GM12878 (cell line): ENCODE measurements around the gene GRIK3. TPM values are rescaled to one million over a fixed set of nuclear protein-coding genes. Genes with fewer than 3 reads are reported as not detected.

Source experiments
- ATAC-seq: fragments of 200-7000 bp; cut with Tn5 transposase; 3 replicates; pipeline ENCODE4 v1.9.1; 2020; ENCODE audit warnings: mild to moderate bottlenecking, moderate library complexity
- BruUV-seq: library from RNA; stranded (reverse); fragments of 400-500 nt; replicated peaks from 2 replicates; lab custom pipeline; 2021; lab: Mats Ljungman, UMichigan
- CTCF ChIA-PET: fragments of 300-600 bp; sonication (Branson Sonifier 250); formaldehyde crosslinking; extraction: SDS; loops from one replicate; lab custom pipeline; 2021; ENCODE audit warnings: inconsistent platforms; lab: Yijun Ruan, JAX
- POLR2A ChIA-PET: fragments of 350-600 bp; formaldehyde crosslinking; extraction: SDS; loops from one replicate; lab custom pipeline; 2021; ENCODE audit warnings: inconsistent platforms; lab: Charles Lee
- RAD21 ChIA-PET: fragments of 300-600 bp; sonication (Branson Sonifier 250); formaldehyde crosslinking; loops from one replicate; lab custom pipeline; 2023; ENCODE audit warnings: antibody characterized with exemption; ENCODE audit not compliant: unreplicated experiment; lab: Charles Lee
- SMC1A ChIA-PET: fragments of 300-600 bp; sonication (Branson Sonifier 250); formaldehyde crosslinking; loops from one replicate; lab custom pipeline; 2023; ENCODE audit not compliant: unreplicated experiment, uncharacterized antibody; lab: Charles Lee
- DNase-seq: peaks from one replicate; pipeline ENCODE4 v3.0.0-alpha.2; 2011; ENCODE audit warnings: low read depth, low spot score
- FAIRE-seq: peaks from 3 replicates; lab custom pipeline; 2011; peaks lifted over from hg19 to GRCh38; lab: Jason Lieb, UNC
- H2AFZ ChIP-seq: 2 replicates; pipeline ENCODE4 v1.6.0; 2011; ENCODE audit warnings: low read depth, low read length, control low read depth; ENCODE audit not compliant: control insufficient read depth
- H3K27ac ChIP-seq: 2 replicates; pipeline ENCODE4 v1.5.1; 2011; ENCODE audit warnings: control low read depth; ENCODE audit not compliant: control insufficient read depth, insufficient read depth
- H3K27me3 ChIP-seq, 2 experiments: replicated peaks in 1 of 2; 2 replicates each; pipeline versions ENCODE4 v1.6.0 to v1.6.1; 2011; ENCODE audit warnings: low read length in 1 of 2; ENCODE audit not compliant: control insufficient read depth in 2 of 2, insufficient read depth in 2 of 2
- H3K36me3 ChIP-seq, 2 experiments: 2 replicates each; pipeline ENCODE4 v1.5.1; 2011; ENCODE audit warnings: low read length in 1 of 2; ENCODE audit not compliant: control insufficient read depth in 2 of 2, insufficient read depth in 2 of 2
- H3K4me1 ChIP-seq: 2 replicates; pipeline ENCODE4 v1.6.1; 2011; ENCODE audit warnings: mild to moderate bottlenecking, low read length, moderate library complexity, mixed read lengths; ENCODE audit not compliant: control insufficient read depth, insufficient read depth
- H3K4me2 ChIP-seq: 2 replicates; pipeline ENCODE4 v1.6.0; 2011; ENCODE audit warnings: control low read depth; ENCODE audit not compliant: control insufficient read depth, insufficient read depth
- H3K4me3 ChIP-seq: fragments of 200-600 bp; sonication (generic); 2 replicates; pipeline ENCODE4 v1.5.1; 2016
- H3K79me2 ChIP-seq: 2 replicates; pipeline ENCODE4 v1.6.0; 2011; ENCODE audit warnings: low read length; ENCODE audit not compliant: control insufficient read depth, insufficient read depth
- H3K9ac ChIP-seq: 2 replicates; pipeline ENCODE4 v1.8.0; 2011; ENCODE audit warnings: low read length, control low read depth, mixed read lengths; ENCODE audit not compliant: control insufficient read depth, insufficient read depth
- H3K9me3 ChIP-seq: replicated peaks from 3 replicates; pipeline ENCODE4 v1.5.1; 2011; ENCODE audit warnings: mild to moderate bottlenecking, low read length; ENCODE audit not compliant: control insufficient read depth, insufficient read depth
- H4K20me1 ChIP-seq: 2 replicates; pipeline ENCODE4 v1.6.0; 2011; ENCODE audit not compliant: control insufficient read depth, insufficient read depth
- ASH2L ChIP-seq: fragments of 300-600, 200-600 bp; sonication (generic); IDR thresholded peaks from 2 replicates; pipeline ENCODE4 v1.6.1; 2017; ENCODE audit warnings: low read depth, mild to moderate bottlenecking, borderline replicate concordance
- BCL11A ChIP-seq: IDR thresholded peaks from 2 replicates; pipeline ENCODE4 v1.6.1; 2011; ENCODE audit warnings: low read depth, low read length
- CHD4 ChIP-seq: fragments of 200-600 bp; sonication (generic); IDR thresholded peaks from 2 replicates; pipeline ENCODE4 v1.6.1; 2016; ENCODE audit warnings: mild to moderate bottlenecking
- CREM ChIP-seq: IDR thresholded peaks from 2 replicates; pipeline ENCODE4 v1.6.1; 2014; ENCODE audit warnings: antibody characterized with exemption, low read depth
- ESRRA ChIP-seq: IDR thresholded peaks from 2 replicates; pipeline ENCODE4 v1.6.1; 2012; ENCODE audit warnings: mild to moderate bottlenecking, low read length, improper control_type of control experiment
- FOXM1 ChIP-seq: IDR thresholded peaks from 2 replicates; pipeline ENCODE4 v1.6.1; 2012; ENCODE audit warnings: low read depth, mild to moderate bottlenecking, inconsistent platforms, low read length, moderate library complexity
- HDAC6 ChIP-seq: fragments of 200-600 bp; sonication (generic); IDR thresholded peaks from one replicate; pipeline ENCODE4 v1.8.0; 2017; ENCODE audit warnings: antibody characterized with exemption; ENCODE audit not compliant: unreplicated experiment
- MEF2B ChIP-seq: fragments of 450-650 bp; IDR thresholded peaks from 2 replicates; pipeline ENCODE4 v1.6.1; 2018; ENCODE audit warnings: mild to moderate bottlenecking, moderate library complexity; ENCODE audit not compliant: partially characterized antibody, poor library complexity, severe bottlenecking
- MTA2 ChIP-seq: fragments of 450-650 bp; IDR thresholded peaks from 2 replicates; pipeline ENCODE4 v1.6.1; 2016; ENCODE audit warnings: low read depth, mild to moderate bottlenecking, moderate library complexity
- POU2F2 ChIP-seq: IDR thresholded peaks from 3 replicates; pipeline ENCODE4 v1.6.1; 2011; ENCODE audit warnings: low read depth, mild to moderate bottlenecking, low read length, borderline replicate concordance
- RUNX3 ChIP-seq: IDR thresholded peaks from 2 replicates; pipeline ENCODE4 v1.6.1; 2012; ENCODE audit warnings: low read length, inconsistent platforms
- SP1 ChIP-seq: IDR thresholded peaks from one replicate; pipeline ENCODE4 v1.6.1; 2011; ENCODE audit warnings: low read depth, low read length
- SUZ12 ChIP-seq: fragments of 200-600 bp; sonication (generic); IDR thresholded peaks from one replicate; pipeline ENCODE4 v1.6.1; 2018; ENCODE audit warnings: antibody characterized with exemption, mild to moderate bottlenecking; ENCODE audit not compliant: unreplicated experiment
- TAF1 ChIP-seq: IDR thresholded peaks from 2 replicates; pipeline ENCODE4 v1.6.1; 2011; ENCODE audit warnings: mild to moderate bottlenecking, low read depth, low read length, borderline replicate concordance
- ZBED1 ChIP-seq: IDR thresholded peaks from 2 replicates; pipeline ENCODE4 v1.6.1; 2016; ENCODE audit warnings: borderline replicate concordance
- WGBS: methylation state at CpG from one replicate; pipeline ENCODE4 v1.1.6; 2016; ENCODE audit warnings: low lambda C conversion rate; ENCODE audit not compliant: insufficient replicate concordance, insufficient coverage; ENCODE audit errors: missing lambda C conversion rate; 5-methylcytosine and 5-hydroxymethylcytosine counted together
- in situ Hi-C: fragments of 300-500 bp; cut with MboI; formaldehyde crosslinking; loops from 9 replicates; pipeline ENCODE4 v1.14.3; 2018; ENCODE audit warnings: mixed read lengths
- intact Hi-C: fragments of 100-400 bp; cut with micrococcal nuclease; formaldehyde crosslinking; loops from one replicate; pipeline ENCODE4 v1.14.2; 2022; ENCODE audit not compliant: unreplicated experiment
- polyA plus RNA-seq, 11 experiments: library from polyadenylated mRNA; depleted of rRNA in 4 of 11; unstranded in 6 of 11; stranded (reverse) in 5 of 11; fragments of >200 nt; fragmentation: Nextera tagmentation in 4 of 11; fragmentation: Illumina TruSeq in 1 of 11; extraction: Ambion mirVana in 4 of 11; extraction: Trizol in 1 of 11; gene quantifications; 1 replicate in 1 of 11; 2 replicates in 10 of 11; pipeline versions ENCODE4 v1.2.1 to v1.2.3, GENCODE V29; 2011 to 2016; ENCODE audit warnings: inconsistent platforms in 2 of 11, missing spikeins in 2 of 11, low read depth in 1 of 11
- total RNA-seq, 4 experiments: library from RNA; depleted of rRNA in 3 of 4; stranded (reverse); fragments of >200 nt in 3 of 4; fragmentation: Illumina TruSeq in 1 of 4; extraction: Trizol in 1 of 4; gene quantifications; 2 replicates each; pipeline versions ENCODE4 v1.2.1 to v1.2.3, GENCODE V29; 2013 to 2021
- TF ChIP-seq, protein P1 (sequence below): fragments of 450-650 bp; IDR thresholded peaks from 2 replicates; pipeline ENCODE4 v1.6.1; 2017; ENCODE audit warnings: low read depth, mild to moderate bottlenecking, moderate library complexity
- TF ChIP-seq, protein P2 (sequence below): fragments of 450-650 bp; IDR thresholded peaks from 2 replicates; pipeline ENCODE4 v1.6.1; 2017; ENCODE audit warnings: mild to moderate bottlenecking

The GRIK3 gene
- total and polyA plus RNA-seq, 10 of the 15 experiments (the other 5 are each of a cell fraction or from before 2014, with no cell fraction given) = not detected

DNA sequence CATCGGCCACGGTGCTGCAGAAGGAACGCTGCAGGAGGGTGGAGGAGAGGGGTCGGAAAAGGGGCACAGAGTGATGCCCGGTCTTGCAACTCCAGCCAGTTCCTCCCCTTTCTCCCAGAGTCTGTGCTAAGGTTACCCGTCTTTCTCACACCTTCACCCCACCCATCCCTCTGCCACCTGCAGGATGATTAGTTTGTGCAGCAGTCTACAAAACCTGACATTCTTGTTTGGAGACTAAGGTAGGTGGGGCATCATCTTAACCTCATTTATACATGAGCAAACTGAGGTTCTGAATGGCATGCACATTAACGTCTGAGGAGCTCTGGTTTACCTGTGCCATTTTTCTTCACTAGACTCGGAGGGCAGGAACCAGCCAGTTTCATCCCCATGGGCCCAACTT is 232.3 kb downstream of the GRIK3 start:
- H3K9ac ChIP-seq = no peak overlapping the region
- no peak for TF ChIP-seq SP1
- TF ChIP-seq ZBED1 = no peak
- TF ChIP-seq, protein P1, sequence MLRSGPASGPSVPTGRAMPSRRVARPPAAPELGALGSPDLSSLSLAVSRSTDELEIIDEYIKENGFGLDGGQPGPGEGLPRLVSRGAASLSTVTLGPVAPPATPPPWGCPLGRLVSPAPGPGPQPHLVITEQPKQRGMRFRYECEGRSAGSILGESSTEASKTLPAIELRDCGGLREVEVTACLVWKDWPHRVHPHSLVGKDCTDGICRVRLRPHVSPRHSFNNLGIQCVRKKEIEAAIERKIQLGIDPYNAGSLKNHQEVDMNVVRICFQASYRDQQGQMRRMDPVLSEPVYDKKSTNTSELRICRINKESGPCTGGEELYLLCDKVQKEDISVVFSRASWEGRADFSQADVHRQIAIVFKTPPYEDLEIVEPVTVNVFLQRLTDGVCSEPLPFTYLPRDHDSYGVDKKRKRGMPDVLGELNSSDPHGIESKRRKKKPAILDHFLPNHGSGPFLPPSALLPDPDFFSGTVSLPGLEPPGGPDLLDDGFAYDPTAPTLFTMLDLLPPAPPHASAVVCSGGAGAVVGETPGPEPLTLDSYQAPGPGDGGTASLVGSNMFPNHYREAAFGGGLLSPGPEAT = no peak
- no peak for TF ChIP-seq MEF2B
- no peak for TF ChIP-seq ESRRA
- TF ChIP-seq POU2F2 = no peak
- no peak for TF ChIP-seq CREM
- TF ChIP-seq FOXM1 = no peak
- no peak for TF ChIP-seq SUZ12
- no peak for TF ChIP-seq ASH2L
- TF ChIP-seq HDAC6 = no peak
- TF ChIP-seq CHD4 = no peak
- no peak for TF ChIP-seq TAF1
- no peak for TF ChIP-seq RUNX3
- TF ChIP-seq, protein P2, sequence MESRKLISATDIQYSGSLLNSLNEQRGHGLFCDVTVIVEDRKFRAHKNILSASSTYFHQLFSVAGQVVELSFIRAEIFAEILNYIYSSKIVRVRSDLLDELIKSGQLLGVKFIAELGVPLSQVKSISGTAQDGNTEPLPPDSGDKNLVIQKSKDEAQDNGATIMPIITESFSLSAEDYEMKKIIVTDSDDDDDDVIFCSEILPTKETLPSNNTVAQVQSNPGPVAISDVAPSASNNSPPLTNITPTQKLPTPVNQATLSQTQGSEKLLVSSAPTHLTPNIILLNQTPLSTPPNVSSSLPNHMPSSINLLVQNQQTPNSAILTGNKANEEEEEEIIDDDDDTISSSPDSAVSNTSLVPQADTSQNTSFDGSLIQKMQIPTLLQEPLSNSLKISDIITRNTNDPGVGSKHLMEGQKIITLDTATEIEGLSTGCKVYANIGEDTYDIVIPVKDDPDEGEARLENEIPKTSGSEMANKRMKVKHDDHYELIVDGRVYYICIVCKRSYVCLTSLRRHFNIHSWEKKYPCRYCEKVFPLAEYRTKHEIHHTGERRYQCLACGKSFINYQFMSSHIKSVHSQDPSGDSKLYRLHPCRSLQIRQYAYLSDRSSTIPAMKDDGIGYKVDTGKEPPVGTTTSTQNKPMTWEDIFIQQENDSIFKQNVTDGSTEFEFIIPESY = no peak
- no peak for TF ChIP-seq BCL11A
- no peak for TF ChIP-seq MTA2
- SMC1A ChIA-PET = no interaction called here
- no peak for ATAC-seq
- intact Hi-C loops = no loop called here
- CTCF ChIA-PET = no interaction called here
- H3K4me2 ChIP-seq = no peak overlapping the region
- H3K27ac ChIP-seq = no peak overlapping the region
- no peak overlapping the region for H3K4me3 ChIP-seq
- BruUV-seq = no TSS peak
- FAIRE-seq = no peak
- POLR2A ChIA-PET = no interaction called here
- H3K36me3 ChIP-seq = no peaks in the 10 kb centered on the region
- H3K9me3 ChIP-seq = no peaks in the 10 kb centered on the region
- peaks cover 0 to 3% of the 10 kb centered on the region in 2 experiments; a peak in 2 of 4 replicates for H3K27me3 ChIP-seq
- WGBS = 12% methylated on average over 8 of the region's 8 CpGs
- H3K4me1 ChIP-seq = no peaks in the 10 kb centered on the region
- H2AFZ ChIP-seq = no peak overlapping the region
- H3K79me2 ChIP-seq = no peaks in the 10 kb centered on the region
- in situ Hi-C loops = no loop called here
- DNase-seq = no peak
- RAD21 ChIA-PET = no interaction called here
- H4K20me1 ChIP-seq = no peaks in the 10 kb centered on the region
